Renal cortical epithelial cell (primary cell): ENCODE data around the gene NUDT19. TPM values are rescaled to one million over a fixed set of nuclear protein-coding genes. Genes with fewer than 3 reads are reported as not detected.
"Not testable (repeated sequence)": the region's sequence is repeated elsewhere in the genome, so short reads cannot be mapped to it uniquely, and the experiment has no call there.

ENCODE experiments used
- DNase-seq: peaks from one replicate; pipeline ENCODE4 v3.0.0-alpha.2; 2011; ENCODE audit warnings: low read depth
- total RNA-seq: library from RNA; depleted of rRNA; stranded (reverse); fragments of >200 nt; gene quantifications from 2 replicates; pipeline ENCODE4 v1.2.3, GENCODE V29; 2014

Gene NUDT19
- total RNA-seq, 1 donor from 2014 or later, result 13.5 TPM

GRCh38 chr19:32711747-32712146 lies 20.1 kb downstream of the NUDT19 start:
- DNase-seq, result no peak

GRCh38 chr19:32716203-32716602 lies 24.6 kb downstream of the NUDT19 start:
- not testable (repeated sequence) for DNase-seq

- no peak for DNase-seq
Measured at GRCh38 chr19:32717496-32717895, 25.9 kb downstream of the NUDT19 start.

GRCh38 chr19:32718286-32718685 lies 26.7 kb downstream of the NUDT19 start:
- DNase-seq, result no peak

- no peak for DNase-seq
Measured at GRCh38 chr19:32719611-32720059, 28.0 kb downstream of the NUDT19 start, which contains the start of gene TDRD12. Gene TDRD12 (plus strand): TSS chr19:32719767. CDS start chr19:32720073, 306 bp downstream.

- DNase-seq, result no peak
Measured at GRCh38 chr19:32720216-32720935, 28.8 kb downstream of the NUDT19 start.

DNA sequence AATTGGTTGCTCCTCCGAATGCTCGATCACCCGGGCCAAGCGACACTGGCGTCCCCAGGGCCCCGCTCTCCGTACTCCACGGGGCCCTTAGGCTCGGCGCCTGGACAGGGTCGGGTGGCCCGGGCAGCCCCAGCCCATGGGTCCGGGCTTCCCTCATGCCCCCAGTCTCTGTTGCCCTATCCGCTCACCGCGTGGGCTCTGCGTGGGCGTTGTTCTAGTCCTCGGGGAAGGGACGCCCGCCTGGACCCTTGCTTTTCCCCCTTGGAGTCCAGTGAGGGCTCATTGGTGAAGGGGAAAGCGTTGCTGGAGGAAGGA lies 29.3 kb downstream of the NUDT19 start:
- DNase-seq, result no peak

GRCh38 chr19:32735936-32736335 lies 44.3 kb downstream of the NUDT19 start:
- DNase-seq, result no peak

DNA sequence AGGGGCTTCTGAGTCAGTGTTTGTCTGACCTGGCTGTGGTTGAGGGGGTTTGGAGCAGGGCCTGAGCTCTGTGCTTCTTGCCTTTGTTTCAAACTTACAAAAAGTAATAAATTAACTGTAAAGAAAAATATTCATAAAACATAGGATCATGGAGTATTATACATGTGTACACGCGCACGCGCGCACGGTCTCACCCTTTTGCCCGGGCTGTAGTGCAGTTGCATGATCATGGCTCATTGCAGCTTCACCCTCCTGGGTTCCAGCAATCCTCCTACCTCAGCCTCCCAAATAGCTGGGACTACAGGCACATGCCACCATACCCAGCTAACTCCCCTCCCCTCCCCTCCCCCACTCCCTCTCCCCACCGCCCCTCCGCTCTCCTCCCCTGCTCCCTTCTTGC lies 51.4 kb downstream of the NUDT19 start:
- DNase-seq, result no peak

GRCh38 chr19:32743447-32743846 lies 51.8 kb downstream of the NUDT19 start:
- DNase-seq, result no peak

- DNase-seq, result no peak
Measured at GRCh38 chr19:32744555-32745325, 53.1 kb downstream of the NUDT19 start.

GRCh38 chr19:32745594-32746251 lies 54.1 kb downstream of the NUDT19 start:
- DNase-seq, result peak; percentile 3

GRCh38 chr19:32746631-32747196 lies 55.1 kb downstream of the NUDT19 start:
- DNase-seq, result peak; percentile 21

DNA sequence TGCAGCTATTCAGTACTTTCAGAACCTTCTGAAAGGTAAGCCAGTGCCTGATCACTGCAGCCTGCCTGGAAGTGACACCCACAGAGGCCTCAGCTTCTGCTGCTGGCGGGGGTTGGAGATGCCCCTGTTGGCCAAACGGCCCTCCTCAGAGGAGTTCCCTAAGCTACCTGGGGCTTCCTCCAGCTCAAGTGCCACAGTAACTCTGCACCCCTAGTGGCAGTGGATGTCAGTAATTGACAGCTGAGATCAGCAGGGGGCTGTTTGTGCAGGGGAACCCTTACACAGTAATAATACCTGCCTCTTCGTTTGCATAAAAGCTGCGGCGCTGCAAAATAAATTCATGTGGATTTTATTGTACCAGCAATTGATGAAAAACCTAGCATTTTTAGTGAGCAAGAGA lies 56.9 kb downstream of the NUDT19 start:
- no peak for DNase-seq

DNA sequence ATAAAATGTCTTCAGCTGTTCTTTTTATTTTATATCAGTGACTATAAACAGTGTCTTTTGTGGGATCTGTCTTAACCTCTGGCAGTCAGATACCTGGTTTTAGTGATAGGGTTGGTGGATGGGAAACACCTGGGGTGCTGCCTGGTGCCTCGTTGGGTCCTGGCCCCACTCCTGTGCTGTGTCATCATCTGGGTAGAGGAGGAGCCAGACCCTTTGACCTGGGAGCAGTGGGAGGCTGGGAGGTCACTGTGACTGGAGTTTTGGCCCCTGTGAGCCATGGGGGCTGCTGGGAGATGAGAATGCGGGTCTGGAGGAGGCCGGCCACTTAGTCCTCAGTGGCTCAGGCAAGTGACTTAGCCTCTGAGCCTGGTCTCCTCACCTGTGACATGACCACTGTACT lies 57.3 kb downstream of the NUDT19 start:
- DNase-seq, result no peak

GRCh38 chr19:32749361-32749760 lies 57.7 kb downstream of the NUDT19 start:
- no peak for DNase-seq

GRCh38 chr19:32750441-32751055 lies 58.9 kb downstream of the NUDT19 start:
- no peak for DNase-seq

GRCh38 chr19:32751066-32751465 lies 59.4 kb downstream of the NUDT19 start:
- DNase-seq, result no peak

DNA sequence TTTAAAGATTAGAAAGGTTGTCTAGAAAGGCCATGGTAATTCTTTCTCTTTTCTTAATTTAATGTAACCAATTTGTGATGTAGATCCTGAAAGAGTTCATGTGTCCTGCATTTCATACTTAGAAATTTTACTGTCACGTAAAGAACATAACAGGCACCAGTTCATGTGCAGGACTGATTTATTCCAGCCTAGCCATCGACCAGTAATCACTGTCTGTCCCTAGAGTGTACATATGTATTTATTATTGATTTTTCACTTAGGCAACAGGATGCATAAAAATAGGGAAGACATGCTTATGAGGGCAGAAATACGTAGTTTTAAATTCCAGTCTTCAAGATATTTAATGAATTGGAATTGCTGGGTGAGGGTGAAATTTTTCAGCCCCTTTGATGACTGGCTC lies 65.6 kb downstream of the NUDT19 start:
- DNase-seq, result no peak
